HEK293 (cell line): ENCODE data around the gene PEX6.
A peak's percentile ranks its signal among the peaks of the same experiment; 100 is the strongest.

Experiments
- CTCF ChIA-PET: fragments of 350-600 bp; formaldehyde crosslinking; extraction: SDS; loops from one replicate; lab custom pipeline; 2021; ENCODE audit warnings: antibody characterized with exemption; lab: Yijun Ruan, JAX
- POLR2A ChIA-PET: fragments of 300-600 bp; formaldehyde crosslinking; extraction: SDS; loops from one replicate; lab custom pipeline; 2020; ENCODE audit warnings: antibody characterized with exemption, inconsistent platforms; lab: Yijun Ruan, JAX
- H3K27ac ChIP-seq: fragments of 200-500 bp; sonication (Bioruptor generic); 2 replicates; pipeline ENCODE4 v1.5.1; 2014; ENCODE audit warnings: low read depth, low read length, control low read depth, inconsistent platforms; ENCODE audit errors: extremely low read depth
- H3K36me3 ChIP-seq, 2 experiments: fragments of 200-500 bp in 1 of 2; sonication (Bioruptor generic) in 1 of 2; 1 replicate in 1 of 2; 2 replicates in 1 of 2; pipeline ENCODE4 v1.5.1; 2014 to 2017; ENCODE audit warnings: inconsistent platforms in 2 of 2, low read length in 2 of 2; ENCODE audit not compliant: control insufficient read depth in 2 of 2, insufficient read depth in 1 of 2
- H3K4me1 ChIP-seq: fragments of 200-500 bp; sonication (Bioruptor generic); 2 replicates; pipeline ENCODE4 v1.5.1; 2014; ENCODE audit warnings: mild to moderate bottlenecking, low read length, inconsistent platforms; ENCODE audit not compliant: control insufficient read depth, insufficient read depth
- H3K4me3 ChIP-seq: 2 replicates; pipeline ENCODE4 v1.5.1; 2011; ENCODE audit warnings: low read depth, mild to moderate bottlenecking, control low read depth, low read length, moderate library complexity
- H3K9me3 ChIP-seq: fragments of 200-500 bp; sonication (Bioruptor generic); 2 replicates; pipeline ENCODE4 v1.5.1; 2014; ENCODE audit warnings: low read depth, low read length, inconsistent platforms; ENCODE audit not compliant: control insufficient read depth, insufficient read depth
- CTCF ChIP-seq: fragments of 450-650 bp; formaldehyde crosslinking; IDR thresholded peaks from 2 replicates; pipeline ENCODE4 v1.5.1; 2016; ENCODE audit warnings: missing biosample characterization, missing genetic modification characterization
- GLIS1 ChIP-seq: fragments of 450-650 bp; formaldehyde crosslinking; IDR thresholded peaks from 2 replicates; pipeline ENCODE4 v1.5.1; 2016; ENCODE audit warnings: missing biosample characterization, missing genetic modification characterization
- PATZ1 ChIP-seq: fragments of 450-650 bp; formaldehyde crosslinking; IDR thresholded peaks from 2 replicates; pipeline ENCODE4 v1.5.1; 2016; ENCODE audit warnings: missing biosample characterization, missing genetic modification characterization
- PRDM10 ChIP-seq: fragments of 450-650 bp; formaldehyde crosslinking; IDR thresholded peaks from 2 replicates; pipeline ENCODE4 v1.5.1; 2016; ENCODE audit warnings: missing biosample characterization, missing genetic modification characterization
- PRDM6 ChIP-seq: fragments of 450-650 bp; formaldehyde crosslinking; IDR thresholded peaks from 2 replicates; pipeline ENCODE4 v1.5.1; 2017; ENCODE audit warnings: missing biosample characterization, missing genetic modification characterization
- SP2 ChIP-seq: fragments of 450-650 bp; formaldehyde crosslinking; IDR thresholded peaks from 2 replicates; pipeline ENCODE4 v1.5.1; 2016; ENCODE audit warnings: missing biosample characterization, missing genetic modification characterization
- ZBTB1 ChIP-seq: fragments of 450-650 bp; formaldehyde crosslinking; IDR thresholded peaks from 2 replicates; pipeline ENCODE4 v1.5.1; 2016; ENCODE audit warnings: missing biosample characterization, missing genetic modification characterization
- ZBTB7A ChIP-seq: fragments of 450-650 bp; formaldehyde crosslinking; IDR thresholded peaks from 2 replicates; pipeline ENCODE4 v1.5.1; 2016; ENCODE audit warnings: low read depth, missing biosample characterization, missing genetic modification characterization
- ZIC2 ChIP-seq: fragments of 450-650 bp; formaldehyde crosslinking; IDR thresholded peaks from 2 replicates; pipeline ENCODE4 v1.5.1; 2016; ENCODE audit warnings: missing biosample characterization, missing genetic modification characterization
- ZNF114 ChIP-seq: fragments of 450-650 bp; formaldehyde crosslinking; IDR thresholded peaks from 2 replicates; pipeline ENCODE4 v1.5.0; 2017; ENCODE audit warnings: missing biosample characterization, missing genetic modification characterization
- ZNF146 ChIP-seq: fragments of 450-650 bp; formaldehyde crosslinking; IDR thresholded peaks from 2 replicates; pipeline ENCODE4 v1.5.1; 2016; ENCODE audit warnings: missing biosample characterization, missing genetic modification characterization
- ZNF174 ChIP-seq: fragments of 450-650 bp; formaldehyde crosslinking; IDR thresholded peaks from 2 replicates; pipeline ENCODE4 v1.5.0; 2017; ENCODE audit warnings: missing biosample characterization, mild to moderate bottlenecking, missing genetic modification characterization
- ZNF248 ChIP-seq: fragments of 450-650 bp; formaldehyde crosslinking; IDR thresholded peaks from 2 replicates; pipeline ENCODE4 v1.5.1; 2017; ENCODE audit warnings: missing biosample characterization, missing genetic modification characterization
- ZNF350 ChIP-seq: fragments of 450-650 bp; formaldehyde crosslinking; IDR thresholded peaks from 2 replicates; pipeline ENCODE4 v1.5.0; 2017; ENCODE audit warnings: missing biosample characterization, mild to moderate bottlenecking, missing genetic modification characterization
- ZNF624 ChIP-seq: fragments of 450-650 bp; formaldehyde crosslinking; IDR thresholded peaks from 2 replicates; pipeline ENCODE4 v1.5.1; 2017; ENCODE audit warnings: missing biosample characterization, missing genetic modification characterization
- ZNF654 ChIP-seq: fragments of 450-650 bp; formaldehyde crosslinking; IDR thresholded peaks from 2 replicates; pipeline ENCODE4 v1.5.1; 2016; ENCODE audit warnings: low read depth, missing biosample characterization, missing genetic modification characterization

Gene PEX6

GRCh38 chr6:42963855-42964605, 15.0 kb downstream of the PEX6 start:
- peaks cover 0 to 47% of the 10 kb centered on the region in 2 experiments; a peak in 2 of 3 replicates for H3K36me3 ChIP-seq
- H3K9me3 ChIP-seq = no peaks in the 10 kb centered on the region
- TF ChIP-seq ZNF624 (tag by site-specific recombination) (no peak), ZNF654 (tag by site-specific recombination) (peak; percentile 65), ZNF146 (no peak), PRDM6 (tag by site-specific recombination) (no peak), ZBTB7A (tag by site-specific recombination) (no peak), ZIC2 (tag by site-specific recombination) (peak; percentile 52; the same call in 1 of the 2 replicates), GLIS1 (tag by site-specific recombination) (0 out of 2 replicates have a peak, but pooled peaks have one; percentile 11), PRDM10 (tag by site-specific recombination) (no peak), SP2 (tag by site-specific recombination) (0 out of 2 replicates have a peak, but pooled peaks have one; percentile 25), CTCF (tag by site-specific recombination) (0 out of 2 replicates have a peak, but pooled peaks have one; percentile 15), ZNF350 (tag by site-specific recombination) (no peak), ZBTB1 (no peak), PATZ1 (no peak), ZNF174 (no peak), ZNF248 (tag by site-specific recombination) (no peak), ZNF114 (no peak)
- TF ChIP-seq, all 188 proteins: peak for 5
- ChIA-PET POLR2A (interaction anchor here (0.7 to 2.8 kb wide), 5 partner anchors 10 to 49 kb away, joined by 3 to 11 read pairs (median 3); partner anchors contain the start of genes PEX6 and PPP2R5D), CTCF (interaction anchor here (0.5 to 4.0 kb wide), 23 partner anchors 9 to 645 kb away, joined by 3 to 24 read pairs (median 3); partner anchors contain the start of genes CNPY3, CUL7, PEX6 and RRP36)
- no peak overlapping the region; the same call in 1 of the 2 replicates for H3K27ac ChIP-seq
- 0 out of 2 replicates have a peak, but pooled peaks cover 4% of the 10 kb centered on the region for H3K4me1 ChIP-seq
- no peak overlapping the region for H3K4me3 ChIP-seq
